Osteocyte (in vitro differentiated cells): ENCODE measurements around the gene PLXNB1. TPM values are rescaled to one million over a fixed set of nuclear protein-coding genes. Genes with fewer than 3 reads are reported as not detected.
A peak's percentile ranks its signal among the peaks of the same experiment; 100 is the strongest.

Experiments
- DNase-seq: peaks from one replicate; pipeline ENCODE4 v3.0.0; 2021; ENCODE audit warnings: mixed read lengths; ENCODE audit not compliant: unreplicated experiment; ENCODE audit errors: extremely low spot score
- H3K27ac Mint-ChIP-seq: one replicate; pipeline ENCODE4 v1.8.0; 2021; ENCODE audit warnings: mild to moderate bottlenecking, mixed read lengths; ENCODE audit not compliant: unreplicated experiment
- H3K27me3 Mint-ChIP-seq: one replicate; pipeline ENCODE4 v1.8.0; 2021; ENCODE audit warnings: mixed read lengths; ENCODE audit not compliant: unreplicated experiment
- H3K36me3 Mint-ChIP-seq: one replicate; pipeline ENCODE4 v1.8.0; 2021; ENCODE audit warnings: mixed read lengths; ENCODE audit not compliant: unreplicated experiment
- H3K4me1 Mint-ChIP-seq: one replicate; pipeline ENCODE4 v1.8.0; 2021; ENCODE audit warnings: mixed read lengths; ENCODE audit not compliant: unreplicated experiment
- H3K4me3 Mint-ChIP-seq: one replicate; pipeline ENCODE4 v1.8.0; 2021; ENCODE audit warnings: mild to moderate bottlenecking, moderate library complexity, mixed read lengths; ENCODE audit not compliant: unreplicated experiment
- H3K9me3 Mint-ChIP-seq: one replicate; pipeline ENCODE4 v1.8.0; 2021; ENCODE audit warnings: mixed read lengths; ENCODE audit not compliant: unreplicated experiment
- long read RNA-seq: library from polyadenylated mRNA; unstranded; transcript quantifications from one replicate; pipeline ENCODE4 v2.0.0, GENCODE V29; 2021
- total RNA-seq: library from RNA; stranded (reverse); gene quantifications from 2 replicates; pipeline ENCODE4 v1.2.1, GENCODE V29; 2021
- TF ChIP-seq, protein P1 (sequence below): fragments of 200-600 bp; sonication (generic); IDR thresholded peaks from 2 replicates; pipeline ENCODE4 v1.5.0; 2021; ENCODE audit warnings: antibody characterized with exemption, mild to moderate bottlenecking, moderate library complexity

The PLXNB1 gene, protein sequence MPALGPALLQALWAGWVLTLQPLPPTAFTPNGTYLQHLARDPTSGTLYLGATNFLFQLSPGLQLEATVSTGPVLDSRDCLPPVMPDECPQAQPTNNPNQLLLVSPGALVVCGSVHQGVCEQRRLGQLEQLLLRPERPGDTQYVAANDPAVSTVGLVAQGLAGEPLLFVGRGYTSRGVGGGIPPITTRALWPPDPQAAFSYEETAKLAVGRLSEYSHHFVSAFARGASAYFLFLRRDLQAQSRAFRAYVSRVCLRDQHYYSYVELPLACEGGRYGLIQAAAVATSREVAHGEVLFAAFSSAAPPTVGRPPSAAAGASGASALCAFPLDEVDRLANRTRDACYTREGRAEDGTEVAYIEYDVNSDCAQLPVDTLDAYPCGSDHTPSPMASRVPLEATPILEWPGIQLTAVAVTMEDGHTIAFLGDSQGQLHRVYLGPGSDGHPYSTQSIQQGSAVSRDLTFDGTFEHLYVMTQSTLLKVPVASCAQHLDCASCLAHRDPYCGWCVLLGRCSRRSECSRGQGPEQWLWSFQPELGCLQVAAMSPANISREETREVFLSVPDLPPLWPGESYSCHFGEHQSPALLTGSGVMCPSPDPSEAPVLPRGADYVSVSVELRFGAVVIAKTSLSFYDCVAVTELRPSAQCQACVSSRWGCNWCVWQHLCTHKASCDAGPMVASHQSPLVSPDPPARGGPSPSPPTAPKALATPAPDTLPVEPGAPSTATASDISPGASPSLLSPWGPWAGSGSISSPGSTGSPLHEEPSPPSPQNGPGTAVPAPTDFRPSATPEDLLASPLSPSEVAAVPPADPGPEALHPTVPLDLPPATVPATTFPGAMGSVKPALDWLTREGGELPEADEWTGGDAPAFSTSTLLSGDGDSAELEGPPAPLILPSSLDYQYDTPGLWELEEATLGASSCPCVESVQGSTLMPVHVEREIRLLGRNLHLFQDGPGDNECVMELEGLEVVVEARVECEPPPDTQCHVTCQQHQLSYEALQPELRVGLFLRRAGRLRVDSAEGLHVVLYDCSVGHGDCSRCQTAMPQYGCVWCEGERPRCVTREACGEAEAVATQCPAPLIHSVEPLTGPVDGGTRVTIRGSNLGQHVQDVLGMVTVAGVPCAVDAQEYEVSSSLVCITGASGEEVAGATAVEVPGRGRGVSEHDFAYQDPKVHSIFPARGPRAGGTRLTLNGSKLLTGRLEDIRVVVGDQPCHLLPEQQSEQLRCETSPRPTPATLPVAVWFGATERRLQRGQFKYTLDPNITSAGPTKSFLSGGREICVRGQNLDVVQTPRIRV (N-terminal part only)
- total RNA-seq: 76.7 and 88.2 TPM in 2 replicates
- long read RNA-seq, partial matches to known transcripts: 21 of 23 reads
- long read RNA-seq, other reads (novel, unspliced or antisense): 2 of 23 reads

DNA sequence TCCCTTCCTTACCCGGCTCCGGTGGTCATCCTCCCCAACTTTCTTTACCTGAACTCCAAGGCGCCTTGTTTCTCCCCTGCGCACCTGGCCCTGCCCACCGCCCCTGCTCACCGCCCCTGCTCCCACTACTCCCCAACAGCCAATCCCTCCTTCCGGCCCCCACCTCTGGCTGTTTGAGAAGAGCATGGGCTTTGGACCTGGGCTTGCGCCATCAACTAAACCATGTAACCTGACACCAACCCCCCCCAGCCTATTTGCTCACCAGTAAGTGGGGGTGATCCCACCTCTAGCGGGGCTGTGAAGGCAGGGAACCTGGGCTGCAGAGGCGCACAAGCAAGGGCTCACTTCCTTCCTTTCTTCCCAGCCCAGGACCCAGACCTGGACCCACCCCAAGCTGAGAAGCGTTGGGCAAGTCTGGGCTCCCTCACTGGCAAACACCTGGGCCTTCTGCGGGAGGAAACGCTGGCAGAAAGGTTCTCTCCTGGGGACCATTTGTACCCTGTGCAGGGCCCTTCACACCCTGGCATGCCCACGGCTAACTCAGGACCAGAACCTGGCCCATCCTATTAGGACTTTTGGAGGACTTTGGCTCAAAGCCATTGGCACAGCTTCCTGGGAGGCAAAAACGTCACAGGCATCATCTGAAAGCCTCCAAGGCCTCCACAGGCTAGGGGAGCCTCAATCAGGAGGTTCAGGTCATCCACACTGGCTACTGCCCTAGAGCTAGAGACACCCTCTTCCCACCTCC, at the start of gene PLXNB1:
PLXNB1 (minus strand) TSS at position 127 of the 748 bp plus-strand sequence. CDS start 5,475 bp downstream, outside the sequence.
- no peak for DNase-seq
- Mint-ChIP-seq H3K36me3 (peaks cover 5% of the 10 kb centered on the region), H3K27me3 (no peaks in the 10 kb centered on the region), H3K4me1 (peaks cover 51% of the 10 kb centered on the region), H3K9me3 (no peaks in the 10 kb centered on the region), H3K4me3 (peak within 1 kb of the TSS; percentile 74), H3K27ac (peak within 1 kb of the TSS; percentile 76)
- TF ChIP-seq, protein P1, sequence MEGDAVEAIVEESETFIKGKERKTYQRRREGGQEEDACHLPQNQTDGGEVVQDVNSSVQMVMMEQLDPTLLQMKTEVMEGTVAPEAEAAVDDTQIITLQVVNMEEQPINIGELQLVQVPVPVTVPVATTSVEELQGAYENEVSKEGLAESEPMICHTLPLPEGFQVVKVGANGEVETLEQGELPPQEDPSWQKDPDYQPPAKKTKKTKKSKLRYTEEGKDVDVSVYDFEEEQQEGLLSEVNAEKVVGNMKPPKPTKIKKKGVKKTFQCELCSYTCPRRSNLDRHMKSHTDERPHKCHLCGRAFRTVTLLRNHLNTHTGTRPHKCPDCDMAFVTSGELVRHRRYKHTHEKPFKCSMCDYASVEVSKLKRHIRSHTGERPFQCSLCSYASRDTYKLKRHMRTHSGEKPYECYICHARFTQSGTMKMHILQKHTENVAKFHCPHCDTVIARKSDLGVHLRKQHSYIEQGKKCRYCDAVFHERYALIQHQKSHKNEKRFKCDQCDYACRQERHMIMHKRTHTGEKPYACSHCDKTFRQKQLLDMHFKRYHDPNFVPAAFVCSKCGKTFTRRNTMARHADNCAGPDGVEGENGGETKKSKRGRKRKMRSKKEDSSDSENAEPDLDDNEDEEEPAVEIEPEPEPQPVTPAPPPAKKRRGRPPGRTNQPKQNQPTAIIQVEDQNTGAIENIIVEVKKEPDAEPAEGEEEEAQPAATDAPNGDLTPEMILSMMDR: no peak

DNA sequence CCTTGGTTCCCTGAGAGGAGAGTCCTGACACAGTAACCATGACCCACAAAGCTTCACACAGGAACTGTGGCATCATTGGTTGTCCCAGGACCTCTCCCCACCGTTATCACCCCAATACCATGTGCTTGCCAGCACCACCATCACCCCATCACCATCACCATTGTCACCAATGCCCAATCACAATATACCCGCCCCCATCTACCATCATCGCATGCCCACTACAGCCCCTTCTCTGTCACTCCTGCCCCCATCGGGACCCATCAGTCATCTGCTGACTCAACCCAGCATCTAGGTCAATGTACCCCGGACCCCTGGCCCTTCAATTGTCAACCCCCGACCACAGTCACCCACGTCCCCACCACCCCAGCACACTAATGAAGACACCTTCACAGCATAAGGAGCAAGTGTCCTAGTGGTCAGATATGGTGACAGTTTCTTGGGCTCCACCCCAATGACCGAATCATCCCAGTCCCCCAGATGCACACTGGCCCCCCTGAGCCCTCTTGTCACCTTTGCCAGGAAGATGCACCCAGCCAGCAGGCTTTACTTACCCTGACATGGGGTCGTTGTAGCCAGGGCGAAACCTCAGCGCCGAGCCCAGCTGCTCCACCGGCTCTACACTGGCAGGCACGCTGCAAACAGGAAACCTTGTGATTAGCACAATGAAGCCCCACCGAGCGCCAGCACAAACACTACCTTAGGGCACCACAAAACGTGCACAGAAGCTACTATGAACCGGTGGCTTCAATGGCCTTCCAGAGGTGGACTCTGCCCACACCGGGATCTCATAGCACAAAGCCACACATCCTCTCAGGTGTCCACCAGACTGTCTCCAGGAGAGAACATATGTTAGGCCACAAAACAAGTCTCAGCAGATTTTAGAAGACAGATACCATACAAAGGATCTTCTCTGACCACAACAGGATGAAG, 49.0 kb upstream of the PLXNB1 start:
- no peaks in the 10 kb centered on the region for H3K27me3 Mint-ChIP-seq
- no peaks in the 10 kb centered on the region for H3K9me3 Mint-ChIP-seq
- H3K4me1 Mint-ChIP-seq: peaks cover 3% of the 10 kb centered on the region
- no peak for DNase-seq
- no peak overlapping the region for H3K4me3 Mint-ChIP-seq
- TF ChIP-seq, protein P1: no peak
- peaks cover 2% of the 10 kb centered on the region for H3K36me3 Mint-ChIP-seq
- H3K27ac Mint-ChIP-seq: no peak overlapping the region

DNA sequence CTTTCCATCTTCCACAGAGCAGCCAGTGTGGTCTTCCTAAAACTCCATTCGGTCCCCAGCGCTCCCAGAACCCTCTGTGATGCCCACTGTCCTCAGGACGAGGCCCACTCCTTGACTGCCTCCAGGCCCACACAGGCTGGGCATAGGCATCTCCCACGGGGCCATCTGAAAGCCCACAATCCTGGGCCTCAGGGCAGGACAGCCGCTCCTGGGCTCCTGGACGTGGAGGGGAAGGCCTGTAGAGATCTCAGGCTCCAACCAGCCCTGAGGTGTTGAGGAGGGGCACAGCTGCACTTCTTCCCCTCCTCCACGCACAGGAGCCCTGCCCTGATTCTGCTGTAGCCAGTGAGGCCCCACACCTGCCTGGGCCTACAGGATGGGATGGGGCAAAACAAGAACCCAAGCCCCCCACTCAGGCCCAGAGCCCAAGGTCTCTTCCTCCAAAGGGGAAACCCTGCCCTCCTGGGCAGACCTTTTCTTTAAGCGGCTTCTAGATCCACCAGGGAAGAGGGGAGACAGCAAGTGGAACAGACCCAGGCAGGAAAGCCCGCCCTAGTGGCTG, 48.2 kb upstream of the PLXNB1 start:
- H3K9me3 Mint-ChIP-seq: no peaks in the 10 kb centered on the region
- H3K36me3 Mint-ChIP-seq: peaks cover 2% of the 10 kb centered on the region
- peaks cover 8% of the 10 kb centered on the region for H3K4me1 Mint-ChIP-seq
- no peak overlapping the region for H3K4me3 Mint-ChIP-seq
- H3K27ac Mint-ChIP-seq: no peak overlapping the region
- TF ChIP-seq, protein P1: no peak
- H3K27me3 Mint-ChIP-seq: no peaks in the 10 kb centered on the region
- DNase-seq: no peak
